Measurements from ENCODE around the gene MRPL21.

The MRPL21 gene

GRCh38 chr11:68845351-68846002 lies 58.2 kb downstream of the MRPL21 start:
- H3K27me3 ChIP-seq (ENCODE audit: control insufficient read depth in 3 of 3, insufficient read depth in 3 of 3, low read depth in 1 of 3, low read length in 3 of 3) = peaks cover 35 to 79% (median 67%) of the 10 kb centered on the region in 3 experiments
- no peak overlapping the region for H3K4ac ChIP-seq (ENCODE audit: low read length)
- WGBS, 2 donors (ENCODE audit: extremely low coverage in 2 of 2, insufficient read length in 2 of 2, insufficient replicate concordance in 1 of 2) = no CpG with 5 or more reads among the region's 18 CpGs

GRCh38 chr11:68844801-68845200 lies 58.8 kb downstream of the MRPL21 start:
- H3K27ac ChIP-seq (replicated peaks; ENCODE audit: low read length) = no peak overlapping the region

More at GRCh38 chr11:68845351-68846002, 58.2 kb downstream of the MRPL21 start:
- no peak overlapping the region for H2AFZ ChIP-seq (ENCODE audit: low read length)
- H3K4me2 ChIP-seq (ENCODE audit: insufficient read depth, low read length, poor library complexity, severe bottlenecking) = no peak overlapping the region
- H3K9me3 ChIP-seq (replicated peaks in 1 of 2; ENCODE audit: control insufficient read depth in 2 of 2, insufficient read depth in 1 of 2, low read depth in 1 of 2, low read length in 2 of 2) = peaks cover 0 to 6% of the 10 kb centered on the region in 2 donors
- H3K79me1 ChIP-seq (ENCODE audit: low read depth, low read length) = no peaks in the 10 kb centered on the region
- peaks cover 4 to 11% of the 10 kb centered on the region in 2 donors for H3K4me1 ChIP-seq (ENCODE audit: control insufficient read depth in 2 of 2, insufficient read depth in 1 of 2, low read depth in 1 of 2, low read length in 2 of 2)
- H3K23ac ChIP-seq (ENCODE audit: low read depth, low read length, poor library complexity) = no peak overlapping the region
- H2BK12ac ChIP-seq (ENCODE audit: low read length) = no peak overlapping the region
- H3K27ac ChIP-seq (replicated peaks; ENCODE audit: low read length) = no peak overlapping the region
- no peak overlapping the region for H4K8ac ChIP-seq (ENCODE audit: low read depth, low read length)
- H3K36me3 ChIP-seq (replicated peaks in 1 of 2; ENCODE audit: control insufficient read depth in 2 of 2, insufficient read depth in 2 of 2, low read length in 2 of 2) = no peaks in the 10 kb centered on the region
- H2BK5ac ChIP-seq (ENCODE audit: low read length) = no peak overlapping the region
- H2BK15ac ChIP-seq (ENCODE audit: low read length) = no peak overlapping the region
- no peak overlapping the region for H3K9ac ChIP-seq (ENCODE audit: low read depth, low read length, poor library complexity)
- no peak overlapping the region for H3K18ac ChIP-seq (ENCODE audit: low read length)
- no peak overlapping the region for H3K14ac ChIP-seq (ENCODE audit: low read length)
- H3K4me3 ChIP-seq (ENCODE audit: low read length in 2 of 2) = no peak overlapping the region
- H2BK120ac ChIP-seq (ENCODE audit: low read depth, low read length) = no peak overlapping the region
- H4K91ac ChIP-seq (ENCODE audit: low read depth, low read length, poor library complexity) = no peak overlapping the region
- no peak overlapping the region for H2AK5ac ChIP-seq (ENCODE audit: low read depth, low read length)
- no peak for DNase-seq (ENCODE audit: low spot score)

GRCh38 chr11:68844376-68844775 lies 59.3 kb downstream of the MRPL21 start:
- no peak for DNase-seq (ENCODE audit: low spot score)
- Histone ChIP-seq H3K14ac (ENCODE audit: low read length) (no peak overlapping the region), H3K36me3 (replicated peaks in 1 of 2; ENCODE audit: control insufficient read depth in 2 of 2, insufficient read depth in 2 of 2, low read length in 2 of 2) (no peaks in the 10 kb centered on the region), H3K27ac (replicated peaks; ENCODE audit: low read length) (no peak overlapping the region), H4K91ac (ENCODE audit: low read depth, low read length, poor library complexity) (no peak overlapping the region), H3K27me3 (ENCODE audit: control insufficient read depth in 3 of 3, insufficient read depth in 3 of 3, low read depth in 1 of 3, low read length in 3 of 3) (peaks cover 41 to 79% (median 78%) of the 10 kb centered on the region in 3 experiments), H3K79me1 (ENCODE audit: low read depth, low read length) (peaks cover under 1% of the 10 kb centered on the region), H3K23ac (ENCODE audit: low read depth, low read length, poor library complexity) (no peak overlapping the region), H2AFZ (ENCODE audit: low read length) (peak overlapping the region; percentile 64), H3K4me3 (ENCODE audit: low read length in 2 of 2) (no peak overlapping the region), H3K9me3 (replicated peaks in 1 of 2; ENCODE audit: control insufficient read depth in 2 of 2, insufficient read depth in 1 of 2, low read depth in 1 of 2, low read length in 2 of 2) (peaks cover 0 to 6% of the 10 kb centered on the region in 2 donors), H3K4me1 (ENCODE audit: control insufficient read depth in 2 of 2, insufficient read depth in 1 of 2, low read depth in 1 of 2, low read length in 2 of 2) (peaks cover 10 to 22% of the 10 kb centered on the region in 2 donors), H3K4ac (ENCODE audit: low read length) (no peak overlapping the region), H2BK12ac (ENCODE audit: low read length) (no peak overlapping the region), H2BK15ac (ENCODE audit: low read length) (no peak overlapping the region), H3K9ac (ENCODE audit: low read depth, low read length, poor library complexity) (no peak overlapping the region), H4K8ac (ENCODE audit: low read depth, low read length) (no peak overlapping the region), H2BK5ac (ENCODE audit: low read length) (no peak overlapping the region), H3K18ac (ENCODE audit: low read length) (no peak overlapping the region), H3K4me2 (ENCODE audit: insufficient read depth, low read length, poor library complexity, severe bottlenecking) (no peak overlapping the region), H2AK5ac (ENCODE audit: low read depth, low read length) (no peak overlapping the region), H2BK120ac (ENCODE audit: low read depth, low read length) (no peak overlapping the region)
- no CpG with 5 or more reads among the region's 3 CpGs for WGBS, 2 donors (ENCODE audit: extremely low coverage in 2 of 2, insufficient read length in 2 of 2, insufficient replicate concordance in 1 of 2)

More at GRCh38 chr11:68844801-68845200, 58.8 kb downstream of the MRPL21 start:
- Histone ChIP-seq H3K4me2 (ENCODE audit: insufficient read depth, low read length, poor library complexity, severe bottlenecking) (no peak overlapping the region), H2BK5ac (ENCODE audit: low read length) (no peak overlapping the region), H2AFZ (ENCODE audit: low read length) (no peak overlapping the region), H4K91ac (ENCODE audit: low read depth, low read length, poor library complexity) (no peak overlapping the region), H3K23ac (ENCODE audit: low read depth, low read length, poor library complexity) (no peak overlapping the region), H3K18ac (ENCODE audit: low read length) (no peak overlapping the region), H3K9ac (ENCODE audit: low read depth, low read length, poor library complexity) (no peak overlapping the region), H3K36me3 (replicated peaks in 1 of 2; ENCODE audit: control insufficient read depth in 2 of 2, insufficient read depth in 2 of 2, low read length in 2 of 2) (no peaks in the 10 kb centered on the region), H3K4me3 (ENCODE audit: low read length in 2 of 2) (no peak overlapping the region), H3K14ac (ENCODE audit: low read length) (no peak overlapping the region), H3K9me3 (replicated peaks in 1 of 2; ENCODE audit: control insufficient read depth in 2 of 2, insufficient read depth in 1 of 2, low read depth in 1 of 2, low read length in 2 of 2) (peaks cover 0 to 6% of the 10 kb centered on the region in 2 donors), H3K4ac (ENCODE audit: low read length) (no peak overlapping the region), H2BK120ac (ENCODE audit: low read depth, low read length) (no peak overlapping the region), H3K4me1 (ENCODE audit: control insufficient read depth in 2 of 2, insufficient read depth in 1 of 2, low read depth in 1 of 2, low read length in 2 of 2) (peaks cover 6 to 17% of the 10 kb centered on the region in 2 donors), H3K79me1 (ENCODE audit: low read depth, low read length) (no peaks in the 10 kb centered on the region), H2BK15ac (ENCODE audit: low read length) (no peak overlapping the region), H2AK5ac (ENCODE audit: low read depth, low read length) (no peak overlapping the region), H2BK12ac (ENCODE audit: low read length) (no peak overlapping the region), H3K27me3 (ENCODE audit: control insufficient read depth in 3 of 3, insufficient read depth in 3 of 3, low read depth in 1 of 3, low read length in 3 of 3) (peaks cover 39 to 79% (median 73%) of the 10 kb centered on the region in 3 experiments), H4K8ac (ENCODE audit: low read depth, low read length) (no peak overlapping the region)
- no peak for DNase-seq (ENCODE audit: low spot score)
- no CpG with 5 or more reads among the region's 6 CpGs for WGBS, 2 donors (ENCODE audit: extremely low coverage in 2 of 2, insufficient read length in 2 of 2, insufficient replicate concordance in 1 of 2)

DNA sequence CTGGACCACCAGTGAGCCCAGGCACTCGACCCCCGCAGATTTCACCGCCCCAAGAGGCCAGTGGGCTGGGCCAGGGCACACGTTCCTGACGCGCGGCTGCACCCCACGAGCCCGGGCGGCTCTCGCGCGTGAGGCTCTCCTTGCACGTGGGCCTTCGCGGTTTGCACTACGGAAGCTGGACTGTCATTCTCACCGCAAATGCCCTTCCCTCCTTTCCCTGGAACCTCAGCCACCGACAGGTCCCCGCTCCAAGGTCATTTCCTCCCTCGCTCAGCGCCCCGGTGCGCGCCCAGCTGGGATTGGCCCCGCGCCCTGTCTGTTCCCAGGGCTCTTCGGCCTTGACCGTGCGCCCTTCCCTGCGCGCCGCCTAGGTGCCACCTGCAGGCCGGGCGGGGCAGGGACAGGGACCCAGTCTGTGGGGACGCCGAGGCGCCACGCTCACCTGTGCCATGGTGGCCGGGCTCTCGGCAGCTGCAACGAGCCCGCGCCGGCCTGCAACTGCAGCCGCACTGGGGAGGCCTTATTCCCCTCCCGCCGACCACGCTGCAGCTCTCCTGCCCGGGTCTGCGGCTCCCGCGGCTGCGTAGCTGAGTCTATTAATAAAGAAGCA lies 59.8 kb downstream of the MRPL21 start:
- no peak overlapping the region for H4K91ac ChIP-seq (ENCODE audit: low read depth, low read length, poor library complexity)
- H3K9me3 ChIP-seq (replicated peaks in 1 of 2; ENCODE audit: control insufficient read depth in 2 of 2, insufficient read depth in 1 of 2, low read depth in 1 of 2, low read length in 2 of 2) = peaks cover 0 to 6% of the 10 kb centered on the region in 2 donors
- H3K27me3 ChIP-seq (ENCODE audit: control insufficient read depth in 3 of 3, insufficient read depth in 3 of 3, low read depth in 1 of 3, low read length in 3 of 3) = peaks cover 41 to 79% (median 74%) of the 10 kb centered on the region in 3 experiments
- H2BK120ac ChIP-seq (ENCODE audit: low read depth, low read length) = no peak overlapping the region
- peak overlapping the region; percentile 38 for H3K18ac ChIP-seq (ENCODE audit: low read length)
- no peak overlapping the region for H3K4ac ChIP-seq (ENCODE audit: low read length)
- no peak overlapping the region for H2BK5ac ChIP-seq (ENCODE audit: low read length)
- H3K23ac ChIP-seq (ENCODE audit: low read depth, low read length, poor library complexity) = peak overlapping the region; percentile 96
- H2BK12ac ChIP-seq (ENCODE audit: low read length) = no peak overlapping the region
- H2AFZ ChIP-seq (ENCODE audit: low read length) = peak overlapping the region; percentile 64
- no CpG with 5 or more reads among the region's 54 CpGs for WGBS, 2 donors (ENCODE audit: extremely low coverage in 2 of 2, insufficient read length in 2 of 2, insufficient replicate concordance in 1 of 2)
- H3K9ac ChIP-seq (ENCODE audit: low read depth, low read length, poor library complexity) = peak overlapping the region; percentile 60
- H4K8ac ChIP-seq (ENCODE audit: low read depth, low read length) = no peak overlapping the region
- H3K14ac ChIP-seq (ENCODE audit: low read length) = peak overlapping the region; percentile 89
- peaks cover 2% of the 10 kb centered on the region for H3K79me1 ChIP-seq (ENCODE audit: low read depth, low read length)
- no peak overlapping the region for H2BK15ac ChIP-seq (ENCODE audit: low read length)
- no peak overlapping the region for H3K27ac ChIP-seq (replicated peaks; ENCODE audit: low read length)
- H3K4me3 ChIP-seq (ENCODE audit: low read length in 2 of 2) = no peak overlapping the region
- no peak overlapping the region for H2AK5ac ChIP-seq (ENCODE audit: low read depth, low read length)
- H3K4me1 ChIP-seq (ENCODE audit: control insufficient read depth in 2 of 2, insufficient read depth in 1 of 2, low read depth in 1 of 2, low read length in 2 of 2) = peaks cover 10 to 24% of the 10 kb centered on the region in 2 donors
- DNase-seq (ENCODE audit: low spot score) = no peak
- no peak overlapping the region for H3K4me2 ChIP-seq (ENCODE audit: insufficient read depth, low read length, poor library complexity, severe bottlenecking)
- no peaks in the 10 kb centered on the region for H3K36me3 ChIP-seq (replicated peaks in 1 of 2; ENCODE audit: control insufficient read depth in 2 of 2, insufficient read depth in 2 of 2, low read length in 2 of 2)

Data from neuronal stem cell (in vitro differentiated cells).